CD4-positive, CD25-positive, alpha-beta regulatory T cell (primary cell): ENCODE data around the gene SEMA6D. TPM values are rescaled to one million over a fixed set of nuclear protein-coding genes. Genes with fewer than 3 reads are reported as not detected.

ENCODE experiments used
- ATAC-seq, 2 donors: fragments of 150-1000 bp; cut with Tn5 transposase; one replicate each; pipeline ENCODE4 v1.10.0; 2021; ENCODE audit warnings: low read depth in 2 of 2, moderate number of reproducible peaks in 2 of 2, moderate library complexity in 1 of 2
- DNase-seq, 3 donors: peaks; one replicate each; pipeline versions ENCODE4 v3.0.0 to v3.0.0-alpha.2; 2012 to 2022; ENCODE audit warnings: mixed read lengths in 1 of 3
- H3K27ac ChIP-seq: one replicate; pipeline ENCODE4 v1.7.0; 2013; ENCODE audit warnings: mild to moderate bottlenecking, low read length; ENCODE audit not compliant: insufficient read depth, poor library complexity, severe bottlenecking
- H3K27me3 ChIP-seq: one replicate; pipeline ENCODE4 v1.7.0; 2013; ENCODE audit warnings: low read length; ENCODE audit not compliant: control insufficient read depth, insufficient read depth
- H3K36me3 ChIP-seq: one replicate; pipeline ENCODE4 v1.7.0; 2013; ENCODE audit warnings: mild to moderate bottlenecking, low read length, moderate library complexity; ENCODE audit not compliant: control insufficient read depth, insufficient read depth
- H3K4me1 ChIP-seq: 2 replicates; pipeline ENCODE4 v1.7.0; 2013; ENCODE audit warnings: mild to moderate bottlenecking, low read length; ENCODE audit not compliant: insufficient read depth, control insufficient read depth, poor library complexity, severe bottlenecking
- H3K4me3 ChIP-seq: one replicate; pipeline ENCODE4 v1.7.0; 2013; ENCODE audit warnings: low read depth, mild to moderate bottlenecking, low read length, moderate library complexity
- H3K9me3 ChIP-seq, 2 experiments: 1 replicate in 1 of 2; 2 replicates in 1 of 2; pipeline ENCODE4 v1.7.0; 2013; ENCODE audit warnings: low read length in 2 of 2, mild to moderate bottlenecking in 1 of 2, moderate library complexity in 1 of 2; ENCODE audit not compliant: control insufficient read depth in 2 of 2
- H3K27ac Mint-ChIP-seq, 3 donors: one replicate each; pipeline ENCODE4 v1.8.0; 2020 to 2022; ENCODE audit warnings: mild to moderate bottlenecking in 3 of 3, mixed read lengths in 3 of 3, moderate library complexity in 2 of 3
- H3K27me3 Mint-ChIP-seq: one replicate; pipeline ENCODE4 v1.8.0; 2022; ENCODE audit warnings: mild to moderate bottlenecking, mixed read lengths
- H3K36me3 Mint-ChIP-seq: one replicate; pipeline ENCODE4 v1.8.0; 2020; ENCODE audit warnings: mixed read lengths
- H3K4me1 Mint-ChIP-seq, 4 donors: one replicate each; pipeline ENCODE4 v1.8.0; 2020 to 2022; ENCODE audit warnings: mixed read lengths in 4 of 4, mild to moderate bottlenecking in 1 of 4
- H3K4me3 Mint-ChIP-seq, 4 donors: one replicate each; pipeline ENCODE4 v1.8.0; 2020 to 2022; ENCODE audit warnings: mild to moderate bottlenecking in 4 of 4, mixed read lengths in 4 of 4, moderate library complexity in 3 of 4
- H3K9me3 Mint-ChIP-seq, 7 donors: one replicate each; pipeline ENCODE4 v1.8.0; 2020 to 2022; ENCODE audit warnings: mixed read lengths in 7 of 7, mild to moderate bottlenecking in 3 of 7, moderate library complexity in 2 of 7
- polyA plus RNA-seq, 4 donors: library from polyadenylated mRNA; unstranded; fragments of 300-500 nt; fragmentation: Illumina TruSeq; gene quantifications; one replicate each; pipeline ENCODE4 v1.2.3, GENCODE V29; 2021
- total RNA-seq: library from RNA; stranded (reverse); gene quantifications from one replicate; pipeline ENCODE4 v1.2.3, GENCODE V29; 2022

Gene SEMA6D
- total and polyA plus RNA-seq, 5 donors from 2014 or later, result not detected

GRCh38 chr15:47707391-47707790 is 9.9 kb upstream of the SEMA6D start:
- H3K9me3 Mint-ChIP-seq, result peaks cover 0 to 2% (median 0%) of the 10 kb centered on the region in 7 donors
- H3K4me3 Mint-ChIP-seq, result no peak overlapping the region
- no peak for ATAC-seq
- no peaks in the 10 kb centered on the region for H3K4me1 Mint-ChIP-seq
- Histone ChIP-seq H3K27me3 (no peaks in the 10 kb centered on the region), H3K4me3 (no peak overlapping the region), H3K27ac (no peak overlapping the region), H3K4me1 (no peaks in the 10 kb centered on the region), H3K36me3 (no peaks in the 10 kb centered on the region), H3K9me3 (no peaks in the 10 kb centered on the region)
- no peak overlapping the region for H3K27ac Mint-ChIP-seq
- DNase-seq, result no peak
- H3K27me3 Mint-ChIP-seq, result no peaks in the 10 kb centered on the region
- H3K36me3 Mint-ChIP-seq, result no peaks in the 10 kb centered on the region

DNA sequence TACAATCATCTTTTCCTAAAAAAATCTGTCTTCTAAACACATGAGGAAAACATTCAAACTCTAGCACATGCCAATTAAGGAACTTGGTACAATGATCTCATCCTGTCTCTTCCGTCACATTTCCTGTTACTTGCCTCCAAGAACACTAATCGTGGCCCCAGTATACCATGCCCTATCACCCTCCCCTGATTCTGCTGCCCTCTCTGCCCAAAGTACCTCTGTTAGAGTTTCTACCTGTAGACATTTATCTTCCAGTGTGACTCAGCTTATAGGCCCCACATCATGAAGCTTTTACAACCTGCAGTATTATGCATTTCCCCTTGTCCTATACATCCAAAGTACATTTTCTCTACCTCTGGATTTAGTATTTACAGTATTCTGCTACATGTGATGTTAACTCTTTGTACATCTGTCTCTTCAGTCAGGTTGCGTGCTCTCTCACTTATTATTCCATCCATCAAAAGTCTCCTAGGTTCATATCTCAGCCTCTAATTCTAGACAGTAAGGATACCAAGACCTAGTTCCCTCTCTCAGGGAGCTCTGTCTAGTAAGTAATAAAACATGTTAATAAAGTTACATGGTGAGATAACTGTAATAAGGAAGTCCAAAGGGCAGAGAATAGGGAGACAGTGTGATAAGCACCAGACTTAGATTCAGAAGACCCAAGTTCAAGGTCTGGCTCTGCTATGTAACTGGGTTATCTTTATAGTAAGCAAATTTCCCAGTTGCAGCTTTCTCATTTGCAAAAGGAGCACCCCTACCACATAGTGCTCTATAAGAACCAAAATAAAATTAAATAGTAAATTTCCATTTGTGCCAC is 8.9 kb upstream of the SEMA6D start:
- no peak overlapping the region for H3K4me3 Mint-ChIP-seq
- no peaks in the 10 kb centered on the region for H3K4me1 Mint-ChIP-seq
- H3K27ac Mint-ChIP-seq, result no peak overlapping the region
- Histone ChIP-seq H3K4me3 (no peak overlapping the region), H3K4me1 (no peaks in the 10 kb centered on the region), H3K27me3 (no peaks in the 10 kb centered on the region), H3K9me3 (no peaks in the 10 kb centered on the region), H3K36me3 (no peaks in the 10 kb centered on the region), H3K27ac (no peak overlapping the region)
- no peak for ATAC-seq
- H3K27me3 Mint-ChIP-seq, result no peaks in the 10 kb centered on the region
- no peaks in the 10 kb centered on the region for H3K36me3 Mint-ChIP-seq
- H3K9me3 Mint-ChIP-seq, result peaks cover 0 to 2% (median 0%) of the 10 kb centered on the region in 7 donors
- DNase-seq, result no peak

DNA sequence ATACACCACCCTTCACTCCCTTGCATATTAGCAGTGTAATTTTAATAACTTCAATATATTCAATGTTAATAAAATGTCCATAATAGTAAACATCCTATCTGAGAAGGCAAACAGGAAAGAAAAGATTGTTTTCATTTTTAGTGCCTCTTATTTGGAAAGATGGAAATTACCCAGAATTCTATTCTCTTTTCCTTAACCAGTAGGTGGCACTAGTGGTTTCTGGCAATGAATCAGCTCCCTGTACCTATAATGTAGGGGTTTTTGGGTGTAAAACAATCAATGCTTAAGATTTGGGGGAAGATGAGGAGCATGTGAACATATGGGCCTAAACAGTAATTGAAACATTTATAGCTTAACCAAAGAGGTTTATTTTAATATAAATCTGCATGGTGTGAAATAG is 5.7 kb upstream of the SEMA6D start:
- Mint-ChIP-seq H3K4me1 (no peaks in the 10 kb centered on the region), H3K9me3 (peaks cover 0 to 2% (median 0%) of the 10 kb centered on the region in 7 donors), H3K4me3 (no peak overlapping the region), H3K27ac (no peak overlapping the region), H3K36me3 (no peaks in the 10 kb centered on the region), H3K27me3 (peaks cover 16% of the 10 kb centered on the region)
- Histone ChIP-seq H3K4me1 (no peaks in the 10 kb centered on the region), H3K27me3 (peaks cover 5% of the 10 kb centered on the region), H3K36me3 (no peaks in the 10 kb centered on the region), H3K9me3 (no peaks in the 10 kb centered on the region), H3K27ac (no peak overlapping the region), H3K4me3 (no peak overlapping the region)
- no peak for DNase-seq
- no peak for ATAC-seq

DNA sequence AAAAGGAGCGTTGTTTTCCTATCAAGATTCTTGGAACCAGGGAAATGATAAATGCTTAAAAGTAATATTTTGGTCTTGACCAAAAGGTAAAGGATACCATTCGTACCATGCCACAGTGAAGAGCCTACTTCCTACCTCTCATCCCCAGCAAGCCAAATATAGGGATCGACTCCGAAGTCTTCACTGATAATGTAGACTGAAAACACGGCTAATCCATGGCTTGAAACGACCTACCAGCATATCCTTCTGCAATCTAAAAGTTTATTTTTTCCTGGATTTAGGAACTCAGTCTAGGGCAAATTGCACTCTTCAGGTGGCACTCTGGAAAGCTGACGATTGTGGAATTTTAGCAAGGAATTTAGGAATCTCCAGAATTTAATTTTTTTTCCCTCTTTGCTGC is 1.9 kb upstream of the SEMA6D start:
- Histone ChIP-seq H3K4me3 (no peak overlapping the region), H3K27ac (no peak overlapping the region), H3K27me3 (peaks cover 14% of the 10 kb centered on the region), H3K9me3 (no peaks in the 10 kb centered on the region), H3K4me1 (no peaks in the 10 kb centered on the region), H3K36me3 (no peaks in the 10 kb centered on the region)
- no peaks in the 10 kb centered on the region for H3K36me3 Mint-ChIP-seq
- peaks cover 41% of the 10 kb centered on the region for H3K27me3 Mint-ChIP-seq
- H3K4me3 Mint-ChIP-seq, result no peak overlapping the region
- H3K9me3 Mint-ChIP-seq, result peaks cover 0 to 3% (median 0%) of the 10 kb centered on the region in 7 donors
- H3K4me1 Mint-ChIP-seq, result no peaks in the 10 kb centered on the region
- DNase-seq (no peak), ATAC-seq (no peak)
- no peak overlapping the region for H3K27ac Mint-ChIP-seq

GRCh38 chr15:47715856-47716445 is 1.4 kb upstream of the SEMA6D start:
- peaks cover 14% of the 10 kb centered on the region for H3K27me3 ChIP-seq
- H3K27ac Mint-ChIP-seq, result no peak overlapping the region
- peaks cover 42% of the 10 kb centered on the region for H3K27me3 Mint-ChIP-seq
- H3K36me3 Mint-ChIP-seq, result no peaks in the 10 kb centered on the region
- no peak overlapping the region for H3K4me3 ChIP-seq
- DNase-seq (no peak), ATAC-seq (no peak)
- H3K9me3 Mint-ChIP-seq, result peaks cover 0 to 3% (median 0%) of the 10 kb centered on the region in 7 donors
- H3K4me1 Mint-ChIP-seq, result no peaks in the 10 kb centered on the region
- H3K36me3 ChIP-seq, result no peaks in the 10 kb centered on the region
- H3K9me3 ChIP-seq, result no peaks in the 10 kb centered on the region
- H3K27ac ChIP-seq, result no peak overlapping the region
- no peaks in the 10 kb centered on the region for H3K4me1 ChIP-seq
- no peak overlapping the region for H3K4me3 Mint-ChIP-seq

GRCh38 chr15:47716516-47716915 is 789 bp upstream of the SEMA6D start:
- Mint-ChIP-seq H3K4me1 (no peaks in the 10 kb centered on the region), H3K36me3 (no peaks in the 10 kb centered on the region), H3K27ac (no peak overlapping the region), H3K9me3 (peaks cover 0 to 3% (median 0%) of the 10 kb centered on the region in 7 donors), H3K27me3 (peaks cover 42% of the 10 kb centered on the region), H3K4me3 (no peak overlapping the region)
- ATAC-seq (no peak), DNase-seq (no peak)
- H3K27me3 ChIP-seq, result peaks cover 14% of the 10 kb centered on the region
- no peaks in the 10 kb centered on the region for H3K9me3 ChIP-seq
- H3K27ac ChIP-seq, result no peak overlapping the region
- H3K4me3 ChIP-seq, result no peak overlapping the region
- no peaks in the 10 kb centered on the region for H3K4me1 ChIP-seq
- no peaks in the 10 kb centered on the region for H3K36me3 ChIP-seq

- Mint-ChIP-seq H3K27ac (no peak overlapping the region), H3K27me3 (peaks cover 47% of the 10 kb centered on the region), H3K9me3 (peaks cover 0 to 3% (median 0%) of the 10 kb centered on the region in 7 donors), H3K4me3 (no peak overlapping the region), H3K4me1 (no peaks in the 10 kb centered on the region), H3K36me3 (no peaks in the 10 kb centered on the region)
- Histone ChIP-seq H3K9me3 (no peaks in the 10 kb centered on the region), H3K4me1 (no peaks in the 10 kb centered on the region), H3K4me3 (no peak overlapping the region), H3K27me3 (peaks cover 14% of the 10 kb centered on the region), H3K27ac (no peak overlapping the region), H3K36me3 (no peaks in the 10 kb centered on the region)
- DNase-seq (no peak), ATAC-seq (no peak)
Observed at GRCh38 chr15:47718497-47719437, 1.5 kb downstream of the SEMA6D start.
